Skeletal muscle tissue (tissue), 4 donors: ENCODE data around the gene FGF1. TPM values are rescaled to one million over a fixed set of nuclear protein-coding genes. Genes with fewer than 3 reads are reported as not detected.
"Not testable (repeated sequence)": the region's sequence is repeated elsewhere in the genome, so short reads cannot be mapped to it uniquely, and the experiment has no call there.

Source experiments
- H3K27ac ChIP-seq: one replicate; pipeline ENCODE4 v1.7.0; 2013; ENCODE audit warnings: mild to moderate bottlenecking, low read depth, low read length, inconsistent platforms
- H3K27me3 ChIP-seq, 3 donors: one replicate each; pipeline ENCODE4 v1.7.0; 2013; ENCODE audit warnings: low read length in 3 of 3; ENCODE audit not compliant: control insufficient read depth in 3 of 3, insufficient read depth in 3 of 3
- H3K36me3 ChIP-seq, 3 donors: one replicate each; pipeline ENCODE4 v1.7.0; 2013; ENCODE audit warnings: low read length in 3 of 3; ENCODE audit not compliant: control insufficient read depth in 3 of 3, insufficient read depth in 3 of 3
- H3K4me1 ChIP-seq, 3 donors: one replicate each; pipeline ENCODE4 v1.7.0; 2013; ENCODE audit warnings: low read length in 3 of 3, mild to moderate bottlenecking in 3 of 3; ENCODE audit not compliant: control insufficient read depth in 3 of 3, insufficient read depth in 3 of 3
- H3K4me3 ChIP-seq, 3 donors: one replicate each; pipeline ENCODE4 v1.7.0; 2013; ENCODE audit warnings: low read length in 3 of 3
- H3K9ac ChIP-seq, 3 donors: one replicate each; pipeline ENCODE4 v1.7.0; 2013; ENCODE audit warnings: low read length in 3 of 3, mild to moderate bottlenecking in 3 of 3, moderate library complexity in 2 of 3, low read depth in 1 of 3
- H3K9me3 ChIP-seq, 3 donors: one replicate each; pipeline ENCODE4 v1.7.0; 2013; ENCODE audit warnings: low read length in 3 of 3; ENCODE audit not compliant: control insufficient read depth in 3 of 3
- total RNA-seq: library from RNA; depleted of rRNA; stranded (reverse); fragments of >200 nt; gene quantifications from one replicate; pipeline ENCODE4 v1.2.3, GENCODE V29; 2014
- donor health status: Osteomylitis.

Gene FGF1
- total RNA-seq, 1 donor from 2014 or later, result 2.6 TPM

GRCh38 chr5:142650881-142651280 is 35.0 kb downstream of the FGF1 start:
- no peaks in the 10 kb centered on the region for H3K9me3 ChIP-seq
- no peak overlapping the region for H3K9ac ChIP-seq

DNA sequence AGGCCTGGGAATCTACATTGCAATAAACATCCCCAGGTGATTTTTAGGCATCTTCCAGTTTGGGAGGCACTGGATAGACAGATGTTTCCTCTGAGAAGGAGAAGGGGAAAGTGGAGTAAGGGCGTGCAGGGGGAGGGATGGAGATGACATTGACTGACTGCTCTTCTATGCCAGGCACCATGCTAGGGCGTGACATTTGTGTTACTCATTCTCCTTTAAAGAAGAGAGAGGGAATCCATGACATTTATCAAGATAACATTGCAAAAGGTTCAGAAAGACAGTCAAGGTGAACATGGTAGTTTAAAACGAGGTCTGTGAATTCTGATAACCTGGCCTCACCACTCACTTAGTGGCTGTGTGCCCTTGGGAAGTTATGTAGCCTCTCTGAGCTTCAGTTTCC is 35.8 kb downstream of the FGF1 start:
- H3K36me3 ChIP-seq, result no peaks in the 10 kb centered on the region
- no peaks in the 10 kb centered on the region for H3K9me3 ChIP-seq
- no peak overlapping the region for H3K4me3 ChIP-seq
- no peak overlapping the region for H3K9ac ChIP-seq
- H3K27ac ChIP-seq, result no peak overlapping the region
- peaks cover 0 to 11% (median 10%) of the 10 kb centered on the region in 3 donors for H3K4me1 ChIP-seq
- H3K27me3 ChIP-seq, result no peaks in the 10 kb centered on the region

More at GRCh38 chr5:142650881-142651280, 35.0 kb downstream of the FGF1 start:
- Histone ChIP-seq H3K4me3 (no peak overlapping the region), H3K27ac (no peak overlapping the region), H3K36me3 (no peaks in the 10 kb centered on the region), H3K27me3 (no peaks in the 10 kb centered on the region), H3K4me1 (peaks cover 0 to 13% (median 11%) of the 10 kb centered on the region in 3 donors)

GRCh38 chr5:142648108-142648507 is 37.8 kb downstream of the FGF1 start:
- H3K9ac ChIP-seq, H3K4me3 ChIP-seq, H3K27ac ChIP-seq, H3K27me3 ChIP-seq, H3K4me1 ChIP-seq, H3K36me3 ChIP-seq, H3K9me3 ChIP-seq: not testable (repeated sequence)

- H3K4me1 ChIP-seq, result peaks cover 0 to 10% (median 8%) of the 10 kb centered on the region in 3 donors
- H3K36me3 ChIP-seq, result no peaks in the 10 kb centered on the region
- no peak overlapping the region for H3K4me3 ChIP-seq
- no peak overlapping the region for H3K27ac ChIP-seq
- no peaks in the 10 kb centered on the region for H3K27me3 ChIP-seq
- H3K9me3 ChIP-seq, result no peaks in the 10 kb centered on the region
- H3K9ac ChIP-seq, result no peak overlapping the region
Observed at GRCh38 chr5:142645456-142645855, 40.4 kb downstream of the FGF1 start.

DNA sequence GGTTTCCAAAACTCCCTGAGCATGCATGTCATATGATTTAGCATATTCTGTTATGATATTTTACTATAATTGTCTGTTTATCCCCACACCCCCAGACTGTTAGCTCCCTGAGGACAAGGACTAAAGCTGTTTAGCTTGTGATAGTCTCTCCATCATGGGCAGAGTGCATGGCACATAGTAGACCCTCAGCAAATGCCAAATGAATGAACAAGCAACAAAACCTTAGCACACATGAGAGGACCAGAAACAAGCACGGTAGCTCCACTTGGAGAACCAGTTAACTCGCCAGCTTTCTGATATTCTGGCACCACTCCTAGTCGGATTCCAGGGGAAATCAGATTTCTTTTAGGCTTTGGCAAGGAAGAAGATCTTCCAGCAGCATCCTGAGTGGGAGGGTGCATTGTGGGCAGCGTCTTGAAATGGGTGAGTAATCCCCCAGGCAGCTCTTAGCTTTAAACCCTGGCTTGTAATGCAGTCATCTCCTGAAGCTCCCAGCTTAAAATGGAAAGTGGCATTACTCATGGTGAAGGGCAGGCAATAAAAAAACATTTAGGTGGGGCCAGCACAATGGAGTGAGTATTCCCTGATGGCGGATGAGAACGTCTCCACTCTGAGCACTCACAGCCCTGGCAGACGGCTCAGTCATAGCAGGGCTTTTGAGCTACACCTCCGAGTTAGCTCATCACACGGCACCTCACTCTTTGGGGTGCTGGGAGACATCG is 41.1 kb downstream of the FGF1 start:
- no peaks in the 10 kb centered on the region for H3K9me3 ChIP-seq
- no peaks in the 10 kb centered on the region for H3K27me3 ChIP-seq
- H3K36me3 ChIP-seq, result no peaks in the 10 kb centered on the region
- peaks cover 0 to 10% (median 8%) of the 10 kb centered on the region in 3 donors for H3K4me1 ChIP-seq
- H3K9ac ChIP-seq, result no peak overlapping the region
- H3K27ac ChIP-seq, result no peak overlapping the region
- no peak overlapping the region for H3K4me3 ChIP-seq

DNA sequence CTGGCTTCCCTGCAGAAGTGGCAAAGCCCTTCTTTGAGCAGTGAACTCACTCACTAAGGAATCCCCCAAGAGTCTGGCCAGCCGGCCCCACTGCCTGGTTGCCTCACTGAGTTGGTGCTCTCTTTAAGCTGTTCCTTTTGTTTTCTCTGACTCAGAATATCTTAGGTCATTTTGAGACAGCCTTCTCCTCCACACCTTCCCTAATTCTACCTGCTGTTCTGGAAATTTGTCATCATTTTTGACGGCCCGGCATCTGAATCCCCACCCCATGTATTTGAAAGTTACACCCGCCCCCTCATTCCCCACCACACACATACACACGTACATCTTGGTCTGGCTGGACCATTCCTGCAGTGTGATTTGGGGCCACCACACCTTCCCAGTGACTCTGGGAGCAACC is 41.8 kb downstream of the FGF1 start:
- no peak overlapping the region for H3K4me3 ChIP-seq
- H3K36me3 ChIP-seq, result no peaks in the 10 kb centered on the region
- no peak overlapping the region for H3K9ac ChIP-seq
- peaks cover 0 to 10% (median 8%) of the 10 kb centered on the region in 3 donors for H3K4me1 ChIP-seq
- H3K27ac ChIP-seq, result no peak overlapping the region
- H3K9me3 ChIP-seq, result no peaks in the 10 kb centered on the region
- H3K27me3 ChIP-seq, result no peaks in the 10 kb centered on the region

GRCh38 chr5:142643634-142644033 is 42.3 kb downstream of the FGF1 start:
- no peak overlapping the region for H3K27ac ChIP-seq
- H3K9ac ChIP-seq, result no peak overlapping the region
- H3K4me1 ChIP-seq, result peaks cover 0 to 10% (median 8%) of the 10 kb centered on the region in 3 donors

GRCh38 chr5:142642427-142642826 is 43.5 kb downstream of the FGF1 start:
- Histone ChIP-seq H3K27me3 (no peaks in the 10 kb centered on the region), H3K9me3 (no peaks in the 10 kb centered on the region), H3K4me3 (no peak overlapping the region), H3K27ac (no peak overlapping the region), H3K9ac (no peak overlapping the region), H3K4me1 (peaks cover 0 to 10% (median 8%) of the 10 kb centered on the region in 3 donors), H3K36me3 (no peaks in the 10 kb centered on the region)

More at GRCh38 chr5:142643634-142644033, 42.3 kb downstream of the FGF1 start:
- Histone ChIP-seq H3K36me3 (no peaks in the 10 kb centered on the region), H3K9me3 (no peaks in the 10 kb centered on the region), H3K4me3 (no peak overlapping the region), H3K27me3 (no peaks in the 10 kb centered on the region)

DNA sequence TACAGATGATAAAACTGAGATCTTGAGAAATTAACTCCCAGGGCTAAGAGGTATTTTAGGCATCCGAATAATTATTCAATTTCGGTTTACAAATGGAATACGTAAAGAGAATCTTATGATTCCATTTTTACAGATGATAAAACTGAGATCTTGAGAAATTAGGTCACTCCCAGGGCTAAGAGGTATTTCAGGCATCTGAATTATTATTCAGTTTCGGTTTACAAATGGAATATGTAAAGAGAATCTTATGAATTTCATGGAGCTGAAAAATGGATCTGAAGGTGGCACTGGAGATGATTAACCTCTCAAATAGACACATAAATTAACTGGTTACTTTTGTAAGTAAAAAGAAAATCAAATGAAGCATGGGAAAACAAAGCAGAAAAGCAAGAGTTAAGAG is 44.2 kb downstream of the FGF1 start:
- Histone ChIP-seq H3K27me3 (no peaks in the 10 kb centered on the region), H3K9me3 (no peaks in the 10 kb centered on the region), H3K27ac (no peak overlapping the region), H3K4me1 (peaks cover 0 to 10% (median 8%) of the 10 kb centered on the region in 3 donors), H3K4me3 (no peak overlapping the region), H3K9ac (no peak overlapping the region), H3K36me3 (no peaks in the 10 kb centered on the region)

- Histone ChIP-seq H3K27ac (no peak overlapping the region), H3K9ac (no peak overlapping the region)
Observed at GRCh38 chr5:142640316-142641005, 45.4 kb downstream of the FGF1 start.

More at GRCh38 chr5:142640316-142641005, 45.4 kb downstream of the FGF1 start:
- no peak overlapping the region for H3K4me3 ChIP-seq
- H3K9me3 ChIP-seq, result no peaks in the 10 kb centered on the region
- no peaks in the 10 kb centered on the region for H3K27me3 ChIP-seq
- peaks cover 0 to 10% (median 8%) of the 10 kb centered on the region in 3 donors for H3K4me1 ChIP-seq
- no peaks in the 10 kb centered on the region for H3K36me3 ChIP-seq
